Fibroblast of peridontal ligament (primary cell): ENCODE measurements around the gene ARRDC1.
"Not testable (repeated sequence)": the region's sequence is repeated elsewhere in the genome, so short reads cannot be mapped to it uniquely, and the experiment has no call there.

Source experiments
- DNase-seq: peaks from one replicate; pipeline ENCODE4 v3.0.0-alpha.2; 2010; ENCODE audit errors: extremely low read depth

Gene ARRDC1, protein sequence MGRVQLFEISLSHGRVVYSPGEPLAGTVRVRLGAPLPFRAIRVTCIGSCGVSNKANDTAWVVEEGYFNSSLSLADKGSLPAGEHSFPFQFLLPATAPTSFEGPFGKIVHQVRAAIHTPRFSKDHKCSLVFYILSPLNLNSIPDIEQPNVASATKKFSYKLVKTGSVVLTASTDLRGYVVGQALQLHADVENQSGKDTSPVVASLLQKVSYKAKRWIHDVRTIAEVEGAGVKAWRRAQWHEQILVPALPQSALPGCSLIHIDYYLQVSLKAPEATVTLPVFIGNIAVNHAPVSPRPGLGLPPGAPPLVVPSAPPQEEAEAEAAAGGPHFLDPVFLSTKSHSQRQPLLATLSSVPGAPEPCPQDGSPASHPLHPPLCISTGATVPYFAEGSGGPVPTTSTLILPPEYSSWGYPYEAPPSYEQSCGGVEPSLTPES

DNA sequence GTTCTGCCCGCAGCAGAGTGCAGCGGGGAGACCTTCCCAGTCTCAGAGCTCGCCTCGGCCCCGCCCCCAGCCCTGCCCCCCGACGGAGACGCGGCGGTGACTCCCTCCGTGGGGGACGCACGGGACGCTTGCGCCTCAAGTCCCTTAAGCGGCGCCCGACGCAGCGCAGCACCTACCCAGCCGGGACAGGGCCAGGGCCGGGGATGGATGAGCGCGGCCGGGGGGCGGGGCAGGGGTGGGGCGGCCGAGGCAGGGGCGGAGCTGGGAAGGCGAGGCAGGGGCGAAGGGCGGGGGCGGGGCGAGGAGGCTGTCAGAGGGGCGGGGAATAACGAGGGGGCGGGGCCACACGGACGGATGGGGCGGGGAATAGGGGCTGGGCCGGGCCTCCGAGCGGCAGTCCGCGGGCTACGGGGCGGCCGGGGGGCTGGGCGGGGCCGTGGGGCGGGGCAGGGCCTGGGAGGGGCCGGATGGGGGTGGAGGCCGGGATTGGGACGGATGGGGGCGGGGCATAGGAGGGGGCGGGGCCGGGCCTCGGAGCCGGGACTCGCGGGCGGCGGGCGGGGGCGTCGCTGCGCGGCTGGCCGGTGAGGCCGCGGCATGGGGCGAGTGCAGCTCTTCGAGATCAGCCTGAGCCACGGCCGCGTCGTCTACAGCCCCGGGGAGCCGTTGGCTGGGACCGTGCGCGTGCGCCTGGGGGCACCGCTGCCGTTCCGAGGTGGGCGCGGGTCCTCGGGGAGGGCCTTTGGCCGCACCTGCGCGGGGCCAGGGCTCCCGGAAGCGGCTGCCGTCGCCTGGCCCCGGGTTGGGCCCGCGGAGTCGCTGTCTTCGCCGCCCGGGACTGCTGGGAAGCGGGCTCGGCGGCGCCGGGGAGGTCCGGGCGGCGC lies at the start of gene ARRDC1:
Gene ARRDC1 (plus strand): TSS at position 566 of the 884 bp plus-strand sequence. CDS start 32 bp downstream, at position 598.
- peak; percentile 79 for DNase-seq

- DNase-seq: no peak
Measured at GRCh38 chr9:137556069-137556838, 49.2 kb upstream of the ARRDC1 start.

GRCh38 chr9:137558127-137558526 lies 47.4 kb upstream of the ARRDC1 start:
- no peak for DNase-seq

- no peak for DNase-seq
Measured at GRCh38 chr9:137564134-137564533, 41.4 kb upstream of the ARRDC1 start.

GRCh38 chr9:137564817-137565411 lies 40.6 kb upstream of the ARRDC1 start:
- no peak for DNase-seq

DNA sequence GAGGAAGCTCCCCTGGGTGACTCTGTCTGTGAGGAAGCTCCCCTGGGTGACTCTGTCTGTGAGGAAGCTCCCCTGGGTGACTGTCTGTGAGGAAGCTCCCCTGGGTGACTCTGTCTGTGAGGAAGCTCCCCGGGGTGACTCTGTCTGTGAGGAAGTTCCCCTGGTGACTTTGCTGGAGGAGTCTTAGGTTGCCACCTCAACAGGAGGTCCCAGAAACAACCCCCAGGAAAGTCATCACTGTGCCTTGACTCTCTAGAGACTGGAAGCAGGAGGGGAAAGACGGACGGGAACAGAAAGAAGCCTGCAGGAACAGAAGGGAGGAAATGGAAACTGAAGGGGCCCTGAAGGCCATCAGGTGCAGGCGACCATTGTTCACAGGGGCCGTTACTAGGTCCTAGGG lies 37.0 kb upstream of the ARRDC1 start:
- not testable (repeated sequence) for DNase-seq

GRCh38 chr9:137569609-137570203 lies 35.8 kb upstream of the ARRDC1 start:
- DNase-seq: no peak

GRCh38 chr9:137570566-137570965 lies 34.9 kb upstream of the ARRDC1 start:
- DNase-seq: no peak

DNA sequence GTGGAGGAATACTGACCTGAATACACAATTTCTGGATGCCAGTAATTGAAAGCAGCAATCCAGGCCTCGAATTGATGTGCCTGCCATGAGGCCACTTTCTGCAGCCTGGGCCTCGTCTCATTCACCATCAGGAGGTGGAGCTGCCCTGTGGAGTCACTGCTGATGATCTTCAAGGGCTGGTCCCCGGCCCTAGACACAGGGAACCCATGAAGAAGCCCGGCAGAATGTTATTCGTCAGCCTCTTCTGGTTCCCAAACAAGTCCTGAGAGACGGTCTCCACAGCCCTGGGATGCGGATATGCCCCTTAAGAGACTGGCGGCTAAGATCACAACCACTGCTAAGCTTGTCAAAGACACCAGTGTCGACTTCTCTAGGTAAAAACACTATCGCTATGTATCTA lies 31.3 kb upstream of the ARRDC1 start:
- no peak for DNase-seq

DNA sequence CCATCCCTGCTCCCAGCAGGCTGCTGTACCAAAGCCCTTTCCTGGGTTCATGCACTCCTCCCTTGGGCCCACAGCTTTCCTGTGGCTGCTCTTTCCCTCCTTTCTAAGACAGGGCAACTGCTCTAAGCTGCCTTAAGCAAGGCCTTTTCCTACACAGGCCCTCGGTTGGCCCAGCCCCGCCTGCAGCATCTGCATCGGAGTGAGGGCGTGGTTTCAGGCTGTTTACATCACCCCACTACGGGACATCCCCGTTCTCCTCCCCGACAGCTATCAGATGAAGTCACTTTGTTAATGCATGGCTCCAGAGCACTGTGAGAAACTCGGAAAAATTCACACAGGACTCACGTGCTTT lies 30.1 kb upstream of the ARRDC1 start:
- no peak for DNase-seq

- DNase-seq: no peak
Measured at GRCh38 chr9:137575716-137576411, 29.6 kb upstream of the ARRDC1 start.

- peak; percentile 80 for DNase-seq
Measured at GRCh38 chr9:137578518-137579258, 26.8 kb upstream of the ARRDC1 start, which contains the start of gene DPH7. Gene DPH7 (minus strand): TSS chr9:137578925. CDS start chr9:137578777, 148 bp downstream.

DNA sequence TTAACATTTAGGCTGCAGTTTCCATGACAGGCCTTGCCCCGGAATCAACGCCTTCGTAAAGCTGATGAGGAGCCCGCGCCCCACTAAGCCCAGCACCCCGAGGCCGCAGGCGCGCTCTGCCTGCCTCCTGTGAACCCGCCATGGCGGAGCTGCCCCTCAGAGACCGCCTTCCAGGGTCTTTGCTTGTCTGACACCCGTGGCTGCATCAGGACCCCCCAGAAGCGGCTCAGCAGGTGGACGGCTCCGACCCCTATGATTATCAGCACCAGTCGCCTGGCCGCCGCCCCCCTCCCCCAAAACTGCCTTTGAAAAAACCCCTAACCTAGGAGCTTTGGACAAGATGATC lies 26.3 kb upstream of the ARRDC1 start:
- no peak for DNase-seq

DNA sequence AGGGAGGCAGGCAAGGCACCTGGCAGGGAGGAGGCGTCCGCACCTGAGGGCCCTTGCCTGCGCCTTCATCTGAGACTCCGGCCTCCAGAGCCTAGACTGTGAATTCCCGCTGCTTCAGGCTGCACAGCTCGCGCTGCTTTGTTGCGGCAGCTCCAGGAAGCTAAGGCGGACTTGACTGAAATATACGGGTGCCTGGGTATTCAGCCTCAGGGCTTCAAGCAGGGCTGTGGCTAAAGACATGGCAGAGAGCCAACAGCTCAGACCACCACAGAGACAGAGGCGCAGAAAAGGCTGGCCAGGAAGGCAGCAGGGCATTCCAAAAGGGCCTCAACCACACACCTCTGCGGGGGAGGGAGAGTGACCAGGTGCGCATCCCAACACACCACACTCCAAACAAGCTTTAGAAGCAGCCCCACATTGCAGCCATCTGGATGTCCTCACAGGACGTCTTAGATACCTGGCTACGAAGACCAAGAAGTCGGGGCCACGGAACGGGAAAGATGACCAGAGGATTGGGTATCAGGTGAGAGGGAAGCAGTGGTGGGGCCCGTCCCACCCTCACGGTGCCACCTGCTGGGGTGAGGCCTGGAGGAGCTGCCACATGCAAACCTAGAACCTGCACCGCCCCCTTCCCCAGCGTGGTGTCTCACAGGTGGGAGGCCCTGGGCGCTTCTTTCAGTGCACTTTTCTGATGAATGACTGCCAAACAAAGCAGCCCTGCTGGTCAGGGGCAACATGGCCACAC lies 25.1 kb upstream of the ARRDC1 start:
- no peak for DNase-seq

DNA sequence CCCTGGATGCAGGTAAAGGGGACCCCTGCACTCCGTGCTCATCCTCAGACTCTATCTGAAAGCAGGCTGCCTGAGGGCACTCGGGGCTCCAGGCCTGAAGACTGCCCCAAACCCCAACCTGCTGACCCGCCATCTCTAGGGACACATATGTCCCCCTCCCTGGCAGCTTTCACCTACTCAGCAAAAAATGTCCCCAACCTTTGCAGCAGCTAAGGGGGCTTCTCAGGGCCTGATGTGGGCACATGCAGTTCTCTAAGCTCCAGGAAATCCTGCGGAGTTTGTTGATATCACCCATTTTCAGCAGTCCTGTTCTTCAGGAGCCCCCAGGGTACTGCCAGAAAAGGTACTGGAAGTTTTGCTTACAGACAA lies 24.5 kb upstream of the ARRDC1 start:
- no peak for DNase-seq

- no peak for DNase-seq
Measured at GRCh38 chr9:137581361-137582285, 23.9 kb upstream of the ARRDC1 start.

GRCh38 chr9:137582286-137582860 lies 23.1 kb upstream of the ARRDC1 start:
- peak; percentile 9 for DNase-seq

- no peak for DNase-seq
Measured at GRCh38 chr9:137583347-137583746, 22.1 kb upstream of the ARRDC1 start.
